HCT116 (cell line): ENCODE results near the gene MTHFD2. TPM values are rescaled to one million over a fixed set of nuclear protein-coding genes. Genes with fewer than 3 reads are reported as not detected.

Experiments used
- ATAC-seq: fragments of 200-7000 bp; cut with Tn5 transposase; 2 replicates; pipeline ENCODE4 v1.9.1; 2020; ENCODE audit warnings: mild to moderate bottlenecking, moderate library complexity
- BruUV-seq: library from RNA; stranded (reverse); fragments of 400-500 nt; replicated peaks from 2 replicates; lab custom pipeline; 2021; lab: Mats Ljungman, UMichigan
- CTCF ChIA-PET: fragments of 300-600 bp; sonication (Branson Sonifier 250); formaldehyde crosslinking; loops from one replicate; lab custom pipeline; 2021; ENCODE audit warnings: antibody characterized with exemption; lab: Charles Lee
- POLR2A ChIA-PET: fragments of 300-600, 350-600 bp; sonication (Branson Sonifier 250); formaldehyde crosslinking; loops from one replicate; lab custom pipeline; 2021; ENCODE audit warnings: antibody characterized with exemption; lab: Charles Lee
- RAD21 ChIA-PET, 2 experiments: fragments of 300-600 bp; sonication (Branson Sonifier 250); formaldehyde crosslinking; loops; one replicate each; lab custom pipeline; 2023; ENCODE audit warnings: low total read pairs in 2 of 2; ENCODE audit not compliant: uncharacterized antibody in 2 of 2, unreplicated experiment in 2 of 2, low non-redundant PET in 1 of 2; lab: Charles Lee
- DNase-seq: peaks from one replicate; pipeline ENCODE4 v3.0.0-alpha.2; 2010; ENCODE audit warnings: low read depth, low spot score
- H2AFZ ChIP-seq: fragments of 200-600 bp; shearing (Covaris generic), sonication (generic); 2 replicates; pipeline ENCODE4 v1.6.1; 2017; ENCODE audit warnings: low read depth, mixed run types, mixed read lengths, antibody characterized with exemption, low read length; ENCODE audit not compliant: poor library complexity, severe bottlenecking
- H3K27ac ChIP-seq: 2 replicates; pipeline ENCODE4 v1.5.1; 2012; ENCODE audit warnings: low read depth, low read length
- H3K27me3 ChIP-seq: fragments of 200-600 bp; sonication (generic); 2 replicates; pipeline ENCODE4 v1.6.1; 2016; ENCODE audit warnings: mixed run types, low read length, mixed read lengths; ENCODE audit not compliant: insufficient read depth
- H3K36me3 ChIP-seq, 2 experiments: fragments of 200-500 bp in 1 of 2; fragments of 200-600 bp in 1 of 2; sonication (Bioruptor generic) in 1 of 2; sonication (generic) in 1 of 2; 2 replicates each; pipeline versions ENCODE4 v1.5.1 to v1.6.1; 2014 to 2016; ENCODE audit warnings: low read length in 2 of 2, inconsistent platforms in 1 of 2, mixed read lengths in 1 of 2, mixed run types in 1 of 2; ENCODE audit not compliant: insufficient read depth in 2 of 2, control insufficient read depth in 1 of 2
- H3K4me1 ChIP-seq, 2 experiments: fragments of 200-600 bp in 1 of 2; sonication (generic) in 1 of 2; 2 replicates each; pipeline versions ENCODE4 v1.5.1 to v1.6.1; 2012 to 2017; ENCODE audit warnings: low read length in 2 of 2, inconsistent platforms in 1 of 2, mild to moderate bottlenecking in 1 of 2, mixed read lengths in 1 of 2, mixed run types in 1 of 2, moderate library complexity in 1 of 2; ENCODE audit not compliant: insufficient read depth in 2 of 2, control insufficient read depth in 1 of 2
- H3K4me2 ChIP-seq: fragments of 200-600 bp; sonication (generic); 2 replicates; pipeline ENCODE4 v1.6.1; 2017; ENCODE audit warnings: mixed run types, low read length, mixed read lengths
- H3K4me3 ChIP-seq, 2 experiments: fragments of 200-600 bp in 1 of 2; sonication (generic) in 1 of 2; replicated peaks in 1 of 2; 2 replicates each; pipeline ENCODE4 v1.5.1; 2011 to 2016; ENCODE audit warnings: low read length in 2 of 2, control low read depth in 1 of 2, low read depth in 1 of 2, mild to moderate bottlenecking in 1 of 2, mixed read lengths in 1 of 2, mixed run types in 1 of 2
- H3K79me2 ChIP-seq: fragments of 200-600 bp; sonication (generic); 2 replicates; pipeline ENCODE4 v1.6.1; 2017; ENCODE audit warnings: mild to moderate bottlenecking, mixed run types, low read length, moderate library complexity, mixed read lengths; ENCODE audit not compliant: insufficient read depth
- H3K9ac ChIP-seq: fragments of 200-600 bp; sonication (generic); 2 replicates; pipeline ENCODE4 v1.6.1; 2016; ENCODE audit warnings: low read length, mixed read lengths
- H3K9me2 ChIP-seq: fragments of 200-600 bp; sonication (generic), shearing (Covaris generic); 2 replicates; pipeline ENCODE4 v1.6.1; 2017; ENCODE audit warnings: mixed run types, mild to moderate bottlenecking, moderate library complexity; ENCODE audit not compliant: insufficient read depth
- H3K9me3 ChIP-seq, 2 experiments: fragments of 200-500 bp in 1 of 2; fragments of 200-600 bp in 1 of 2; sonication (Bioruptor generic) in 1 of 2; sonication (generic) in 1 of 2; 2 replicates each; pipeline ENCODE4 v1.6.1; 2014 to 2017; ENCODE audit warnings: low read length in 2 of 2, mixed read lengths in 2 of 2, inconsistent platforms in 1 of 2, low read depth in 1 of 2, mild to moderate bottlenecking in 1 of 2, mixed run types in 1 of 2, moderate library complexity in 1 of 2; ENCODE audit not compliant: control insufficient read depth in 1 of 2, insufficient read depth in 1 of 2
- H4K20me1 ChIP-seq: fragments of 200-600 bp; sonication (generic), shearing (Covaris generic); 2 replicates; pipeline ENCODE4 v1.6.1; 2017; ENCODE audit warnings: mixed run types, mild to moderate bottlenecking, moderate library complexity; ENCODE audit not compliant: insufficient read depth
- EGR1 ChIP-seq: IDR thresholded peaks from 2 replicates; pipeline ENCODE4 v1.6.1; 2012; ENCODE audit warnings: low read depth
- ELF1 ChIP-seq: IDR thresholded peaks from 2 replicates; pipeline ENCODE4 v1.6.1; 2012; ENCODE audit warnings: low read depth, borderline replicate concordance
- EZH2 ChIP-seq: fragments of 200-600 bp; sonication (generic); IDR thresholded peaks from 2 replicates; pipeline ENCODE4 v1.6.1; 2017; ENCODE audit warnings: antibody characterized with exemption, mixed run types
- FOSL1 ChIP-seq: IDR thresholded peaks from 2 replicates; pipeline ENCODE4 v1.6.1; 2012; ENCODE audit warnings: low read depth
- JUND ChIP-seq: IDR thresholded peaks from 2 replicates; pipeline ENCODE4 v1.6.1; 2012
- POLR2A ChIP-seq: IDR thresholded peaks from 2 replicates; pipeline ENCODE4 v1.7.0; 2011; ENCODE audit warnings: borderline replicate concordance; ENCODE audit not compliant: insufficient read depth, insufficient read length; ENCODE audit errors: extremely low read depth
- SIN3A ChIP-seq: IDR thresholded peaks from 2 replicates; pipeline ENCODE4 v1.6.1; 2012; ENCODE audit warnings: low read depth
- SP1 ChIP-seq: IDR thresholded peaks from 2 replicates; pipeline ENCODE4 v1.6.1; 2012; ENCODE audit warnings: low read depth
- SRF ChIP-seq: IDR thresholded peaks from 2 replicates; pipeline ENCODE4 v1.6.1; 2012; ENCODE audit warnings: low read depth
- YY1 ChIP-seq: IDR thresholded peaks from 2 replicates; pipeline ENCODE4 v1.6.1; 2011; ENCODE audit warnings: low read length, low read depth, moderate library complexity, mild to moderate bottlenecking; ENCODE audit not compliant: insufficient replicate concordance; ENCODE audit errors: extremely low read depth
- ZFX ChIP-seq: fragments of 450-650 bp; IDR thresholded peaks from 2 replicates; pipeline ENCODE4 v1.6.1; 2017
- intact Hi-C: fragments of 100-400 bp; cut with micrococcal nuclease; formaldehyde crosslinking; loops from 2 replicates; pipeline ENCODE4 v1.10.0; 2022
- total RNA-seq: library from RNA; stranded (reverse); gene quantifications from one replicate; pipeline ENCODE4 v1.2.1, GENCODE V29; 2021; ENCODE audit not compliant: unreplicated experiment
- TF ChIP-seq, protein P1 (sequence below): IDR thresholded peaks from 2 replicates; pipeline ENCODE4 v1.6.1; 2012; ENCODE audit warnings: low read depth
- TF ChIP-seq, protein P2 (sequence below): IDR thresholded peaks from 2 replicates; pipeline ENCODE4 v1.6.1; 2012

Gene MTHFD2
- total RNA-seq, 1 experiment from 2014 or later = 445 TPM

DNA sequence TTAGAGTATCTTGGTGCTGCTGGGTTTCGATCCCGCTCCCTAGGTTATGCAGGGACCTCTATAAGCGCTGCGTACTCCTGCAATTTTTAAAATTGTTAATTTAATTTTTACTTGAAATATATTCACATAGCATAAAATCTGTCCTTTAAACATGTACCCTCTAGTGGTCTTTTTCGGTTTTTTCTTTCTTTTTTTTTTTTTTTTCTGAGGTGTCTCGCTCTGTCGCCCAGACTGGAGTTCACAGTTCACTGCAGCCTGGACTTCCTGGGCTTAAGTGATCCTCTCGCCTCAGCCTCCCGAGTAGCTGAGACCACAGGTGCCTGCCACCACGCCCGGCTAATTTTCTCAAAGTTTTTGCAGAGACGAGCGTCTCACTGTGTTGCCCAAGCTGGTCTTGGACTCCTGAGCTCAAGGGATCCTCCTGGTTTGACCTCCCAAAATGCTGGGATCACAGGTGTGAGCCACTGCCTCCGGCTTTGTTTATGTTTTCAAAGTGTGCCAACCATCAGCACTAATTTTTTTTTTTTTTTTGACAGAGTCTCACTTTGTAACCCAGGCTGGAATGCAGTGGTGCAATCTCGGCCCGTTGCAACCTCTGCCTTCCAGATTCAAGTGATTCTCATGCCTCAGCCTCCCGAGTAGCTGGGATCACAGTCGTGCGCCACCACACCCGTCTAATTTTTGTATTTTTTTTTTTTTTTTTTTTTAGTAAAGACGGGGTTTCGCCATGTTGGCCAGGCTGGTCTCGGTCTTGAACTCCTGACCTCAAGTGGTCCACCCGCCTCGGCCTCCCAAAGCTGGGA lies 19.2 kb upstream of the MTHFD2 start (continued):
- TF ChIP-seq YY1 (no peak), ELF1 (no peak), EZH2 (no peak), ZFX (no peak), FOSL1 (no peak), POLR2A (peak; percentile 75), JUND (no peak), SRF (no peak), EGR1 (0 out of 2 replicates have a peak, but pooled peaks have one; percentile 17)
- TF ChIP-seq, protein P1, sequence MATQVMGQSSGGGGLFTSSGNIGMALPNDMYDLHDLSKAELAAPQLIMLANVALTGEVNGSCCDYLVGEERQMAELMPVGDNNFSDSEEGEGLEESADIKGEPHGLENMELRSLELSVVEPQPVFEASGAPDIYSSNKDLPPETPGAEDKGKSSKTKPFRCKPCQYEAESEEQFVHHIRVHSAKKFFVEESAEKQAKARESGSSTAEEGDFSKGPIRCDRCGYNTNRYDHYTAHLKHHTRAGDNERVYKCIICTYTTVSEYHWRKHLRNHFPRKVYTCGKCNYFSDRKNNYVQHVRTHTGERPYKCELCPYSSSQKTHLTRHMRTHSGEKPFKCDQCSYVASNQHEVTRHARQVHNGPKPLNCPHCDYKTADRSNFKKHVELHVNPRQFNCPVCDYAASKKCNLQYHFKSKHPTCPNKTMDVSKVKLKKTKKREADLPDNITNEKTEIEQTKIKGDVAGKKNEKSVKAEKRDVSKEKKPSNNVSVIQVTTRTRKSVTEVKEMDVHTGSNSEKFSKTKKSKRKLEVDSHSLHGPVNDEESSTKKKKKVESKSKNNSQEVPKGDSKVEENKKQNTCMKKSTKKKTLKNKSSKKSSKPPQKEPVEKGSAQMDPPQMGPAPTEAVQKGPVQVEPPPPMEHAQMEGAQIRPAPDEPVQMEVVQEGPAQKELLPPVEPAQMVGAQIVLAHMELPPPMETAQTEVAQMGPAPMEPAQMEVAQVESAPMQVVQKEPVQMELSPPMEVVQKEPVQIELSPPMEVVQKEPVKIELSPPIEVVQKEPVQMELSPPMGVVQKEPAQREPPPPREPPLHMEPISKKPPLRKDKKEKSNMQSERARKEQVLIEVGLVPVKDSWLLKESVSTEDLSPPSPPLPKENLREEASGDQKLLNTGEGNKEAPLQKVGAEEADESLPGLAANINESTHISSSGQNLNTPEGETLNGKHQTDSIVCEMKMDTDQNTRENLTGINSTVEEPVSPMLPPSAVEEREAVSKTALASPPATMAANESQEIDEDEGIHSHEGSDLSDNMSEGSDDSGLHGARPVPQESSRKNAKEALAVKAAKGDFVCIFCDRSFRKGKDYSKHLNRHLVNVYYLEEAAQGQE = no peak

DNA sequence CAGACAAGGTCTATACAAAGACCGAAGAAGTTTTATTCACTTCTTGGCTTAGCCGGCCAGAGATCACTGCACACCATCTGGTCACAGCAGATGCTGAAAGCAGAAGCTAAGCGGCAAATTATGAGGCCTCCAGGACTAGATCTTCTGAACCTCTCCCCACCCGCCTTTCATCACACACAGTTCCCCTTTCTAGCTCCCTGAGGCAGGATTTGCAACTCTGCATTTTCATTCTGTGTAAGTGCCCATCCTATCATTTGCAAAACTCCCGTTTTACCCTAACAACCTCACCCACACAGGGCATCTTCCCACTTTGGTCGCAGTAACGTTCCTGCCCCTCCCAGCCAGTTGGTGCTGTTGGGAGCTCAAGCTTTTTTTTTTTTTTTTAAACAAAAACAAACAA lies 16.7 kb upstream of the MTHFD2 start:
- CTCF ChIA-PET = no interaction called here
- Histone ChIP-seq H3K79me2 (peaks cover 19% of the 10 kb centered on the region), H3K27me3 (no peaks in the 10 kb centered on the region), H2AFZ (no peak overlapping the region), H3K4me1 (peaks cover 8 to 17% of the 10 kb centered on the region in 2 experiments; a peak in 3 of 4 replicates), H4K20me1 (no peaks in the 10 kb centered on the region), H3K9ac (no peak overlapping the region), H3K27ac (no peak overlapping the region), H3K4me2 (no peak overlapping the region), H3K9me3 (no peaks in the 10 kb centered on the region), H3K4me3 (no peak overlapping the region), H3K36me3 (no peaks in the 10 kb centered on the region; a peak in 1 of 4 replicates), H3K9me2 (no peaks in the 10 kb centered on the region)
- POLR2A ChIA-PET = interaction anchor here (0.7 to 2.0 kb wide), 4 partner anchors 17 to 1535 kb away, joined by 3 to 8 read pairs (median 4); partner anchors contain the start of gene MTHFD2
- RAD21 ChIA-PET = no interaction called here
- intact Hi-C loops = no loop called here
- ATAC-seq (no peak), DNase-seq (no peak)
- no TSS peak for BruUV-seq
- TF ChIP-seq POLR2A = no peak
- no peak for TF ChIP-seq ELF1
- TF ChIP-seq SP1 = no peak
- no peak for TF ChIP-seq EGR1
- no peak for TF ChIP-seq SIN3A
- TF ChIP-seq EZH2 = no peak
- TF ChIP-seq ZFX = no peak
- TF ChIP-seq, protein P2, sequence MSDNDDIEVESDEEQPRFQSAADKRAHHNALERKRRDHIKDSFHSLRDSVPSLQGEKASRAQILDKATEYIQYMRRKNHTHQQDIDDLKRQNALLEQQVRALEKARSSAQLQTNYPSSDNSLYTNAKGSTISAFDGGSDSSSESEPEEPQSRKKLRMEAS = no peak
